Natural killer cell (primary cell): ENCODE data around the gene SLC19A1. TPM values are rescaled to one million over a fixed set of nuclear protein-coding genes. Genes with fewer than 3 reads are reported as not detected.

Experiments used
- ATAC-seq, 3 donors: fragments of 150-1000 bp in 2 of 3; fragments of 200-7000 bp in 1 of 3; cut with Tn5 transposase; 1 replicate in 1 of 3; 2 replicates in 2 of 3; pipeline ENCODE4 v1.10.0; 2021; ENCODE audit warnings: mild to moderate bottlenecking in 2 of 3, moderate library complexity in 2 of 3
- DNase-seq, 2 donors: peaks; one replicate each; pipeline versions ENCODE4 v3.0.0 to v3.0.0-alpha.2; 2013 to 2021; ENCODE audit warnings: mixed read lengths in 1 of 2
- H3K27ac ChIP-seq: one replicate; pipeline ENCODE4 v1.5.1; 2013; ENCODE audit warnings: mild to moderate bottlenecking, low read length
- H3K27me3 ChIP-seq: one replicate; pipeline ENCODE4 v1.6.1; 2013; ENCODE audit warnings: low read length; ENCODE audit not compliant: control insufficient read depth, insufficient read depth
- H3K36me3 ChIP-seq: one replicate; pipeline ENCODE4 v1.6.1; 2013; ENCODE audit warnings: low read length; ENCODE audit not compliant: control insufficient read depth, insufficient read depth
- H3K4me1 ChIP-seq: one replicate; pipeline ENCODE4 v1.6.1; 2013; ENCODE audit warnings: low read length; ENCODE audit not compliant: control insufficient read depth, insufficient read depth
- H3K4me3 ChIP-seq: one replicate; pipeline ENCODE4 v1.5.1; 2013; ENCODE audit warnings: low read length
- H3K9me3 ChIP-seq: one replicate; pipeline ENCODE4 v1.6.1; 2013; ENCODE audit warnings: low read length; ENCODE audit not compliant: control insufficient read depth, insufficient read depth
- H3K27ac Mint-ChIP-seq, 2 donors: one replicate each; pipeline ENCODE4 v1.8.0; 2022; ENCODE audit warnings: mild to moderate bottlenecking in 2 of 2, mixed read lengths in 2 of 2, moderate library complexity in 1 of 2
- H3K27me3 Mint-ChIP-seq, 2 donors: one replicate each; pipeline ENCODE4 v1.8.0; 2022; ENCODE audit warnings: low read depth in 2 of 2, mixed read lengths in 2 of 2
- H3K36me3 Mint-ChIP-seq: one replicate; pipeline ENCODE4 v1.8.0; 2022; ENCODE audit warnings: mixed read lengths
- H3K4me1 Mint-ChIP-seq, 2 donors: one replicate each; pipeline ENCODE4 v1.8.0; 2022; ENCODE audit warnings: mixed read lengths in 2 of 2
- H3K4me3 Mint-ChIP-seq: one replicate; pipeline ENCODE4 v1.8.0; 2022; ENCODE audit warnings: mild to moderate bottlenecking, moderate library complexity, mixed read lengths
- H3K9me3 Mint-ChIP-seq, 2 donors: one replicate each; pipeline ENCODE4 v1.8.0; 2022; ENCODE audit warnings: mixed read lengths in 2 of 2
- WGBS: methylation state at CpG from one replicate; pipeline ENCODE4 v1.1.7; 2013; ENCODE audit warnings: missing lambda C conversion rate; ENCODE audit not compliant: insufficient coverage; 5-methylcytosine and 5-hydroxymethylcytosine counted together
- intact Hi-C: fragments of 100-400 bp; cut with micrococcal nuclease; formaldehyde crosslinking; loops from one replicate; pipeline ENCODE4 v1.14.2; 2022
- total RNA-seq, 4 donors: library from RNA; stranded (reverse); fragments of 120-200 nt in 1 of 4; gene quantifications; one replicate each; pipeline versions ENCODE4 v1.2.3 to v1.2.4, GENCODE V29; 2013 to 2022
- TF ChIP-seq, protein P1 (sequence below): fragments of 200-600 bp; IDR thresholded peaks from one replicate; pipeline ENCODE4 v1.8.0; 2022; ENCODE audit warnings: antibody characterized with exemption

SLC19A1 gene
- total RNA-seq, 3 donors from 2014 or later (not counting 1 experiment from before 2014, with no cell fraction given), result 2.5 to 9.0 (median 4.9) TPM

DNA sequence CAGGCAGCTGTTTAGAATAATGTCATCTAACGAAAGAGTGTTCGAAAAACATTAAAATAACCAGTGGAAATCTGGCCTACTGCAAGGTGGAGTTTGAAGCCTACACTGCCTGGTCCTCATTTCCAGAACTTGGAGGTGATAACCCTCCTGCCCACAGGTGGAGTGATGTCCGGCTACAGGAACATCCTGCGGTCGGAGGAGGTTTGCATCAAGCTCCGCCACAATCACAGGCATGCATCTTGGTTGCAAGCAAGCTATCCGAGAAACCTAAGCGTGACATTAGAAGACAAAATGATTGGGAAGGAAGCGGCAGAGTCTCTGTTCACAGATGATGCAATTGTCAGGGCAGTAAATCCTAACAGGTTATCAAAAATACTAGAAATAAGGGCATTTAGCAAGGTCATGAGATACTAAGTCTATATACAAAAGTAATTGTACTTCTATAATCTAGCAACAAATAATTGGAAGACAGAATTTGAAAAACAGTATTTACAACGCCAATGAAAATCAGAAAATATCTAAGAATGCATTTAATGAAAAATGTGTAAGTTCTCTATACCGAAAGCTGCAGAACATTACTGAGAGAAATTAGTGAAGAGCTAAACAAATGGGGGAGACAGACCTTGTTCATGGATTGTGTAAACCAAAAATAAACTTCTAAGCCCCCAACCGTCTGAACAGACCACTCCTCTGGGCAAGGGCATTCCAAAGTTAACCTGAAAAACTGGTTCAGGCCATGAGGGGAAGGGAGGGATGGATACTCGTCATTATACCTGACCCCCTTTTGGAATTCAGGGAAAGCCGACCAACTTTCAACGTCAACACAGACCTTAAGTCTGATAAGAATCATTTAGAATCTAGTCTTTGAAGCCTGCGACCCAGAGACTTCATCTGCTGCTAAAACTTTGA is 4.7 kb upstream of the SLC19A1 start:
- Histone ChIP-seq H3K36me3 (no peaks in the 10 kb centered on the region), H3K27ac (no peak overlapping the region), H3K4me1 (peaks cover 34% of the 10 kb centered on the region), H3K9me3 (no peaks in the 10 kb centered on the region), H3K4me3 (no peak overlapping the region), H3K27me3 (no peaks in the 10 kb centered on the region)
- no peak overlapping the region for H3K4me3 Mint-ChIP-seq
- peaks cover 0 to 3% of the 10 kb centered on the region in 2 donors for H3K27me3 Mint-ChIP-seq
- no peaks in the 10 kb centered on the region for H3K9me3 Mint-ChIP-seq
- H3K36me3 Mint-ChIP-seq, result no peaks in the 10 kb centered on the region
- intact Hi-C loops, result no loop called here
- ATAC-seq (no peak), DNase-seq (no peak)
- TF ChIP-seq, protein P1, sequence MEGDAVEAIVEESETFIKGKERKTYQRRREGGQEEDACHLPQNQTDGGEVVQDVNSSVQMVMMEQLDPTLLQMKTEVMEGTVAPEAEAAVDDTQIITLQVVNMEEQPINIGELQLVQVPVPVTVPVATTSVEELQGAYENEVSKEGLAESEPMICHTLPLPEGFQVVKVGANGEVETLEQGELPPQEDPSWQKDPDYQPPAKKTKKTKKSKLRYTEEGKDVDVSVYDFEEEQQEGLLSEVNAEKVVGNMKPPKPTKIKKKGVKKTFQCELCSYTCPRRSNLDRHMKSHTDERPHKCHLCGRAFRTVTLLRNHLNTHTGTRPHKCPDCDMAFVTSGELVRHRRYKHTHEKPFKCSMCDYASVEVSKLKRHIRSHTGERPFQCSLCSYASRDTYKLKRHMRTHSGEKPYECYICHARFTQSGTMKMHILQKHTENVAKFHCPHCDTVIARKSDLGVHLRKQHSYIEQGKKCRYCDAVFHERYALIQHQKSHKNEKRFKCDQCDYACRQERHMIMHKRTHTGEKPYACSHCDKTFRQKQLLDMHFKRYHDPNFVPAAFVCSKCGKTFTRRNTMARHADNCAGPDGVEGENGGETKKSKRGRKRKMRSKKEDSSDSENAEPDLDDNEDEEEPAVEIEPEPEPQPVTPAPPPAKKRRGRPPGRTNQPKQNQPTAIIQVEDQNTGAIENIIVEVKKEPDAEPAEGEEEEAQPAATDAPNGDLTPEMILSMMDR, result no peak
- H3K27ac Mint-ChIP-seq, result no peak overlapping the region
- H3K4me1 Mint-ChIP-seq, result peaks cover 15 to 24% of the 10 kb centered on the region in 2 donors
- 89% methylated on average over 16 of the region's 16 CpGs for WGBS

DNA sequence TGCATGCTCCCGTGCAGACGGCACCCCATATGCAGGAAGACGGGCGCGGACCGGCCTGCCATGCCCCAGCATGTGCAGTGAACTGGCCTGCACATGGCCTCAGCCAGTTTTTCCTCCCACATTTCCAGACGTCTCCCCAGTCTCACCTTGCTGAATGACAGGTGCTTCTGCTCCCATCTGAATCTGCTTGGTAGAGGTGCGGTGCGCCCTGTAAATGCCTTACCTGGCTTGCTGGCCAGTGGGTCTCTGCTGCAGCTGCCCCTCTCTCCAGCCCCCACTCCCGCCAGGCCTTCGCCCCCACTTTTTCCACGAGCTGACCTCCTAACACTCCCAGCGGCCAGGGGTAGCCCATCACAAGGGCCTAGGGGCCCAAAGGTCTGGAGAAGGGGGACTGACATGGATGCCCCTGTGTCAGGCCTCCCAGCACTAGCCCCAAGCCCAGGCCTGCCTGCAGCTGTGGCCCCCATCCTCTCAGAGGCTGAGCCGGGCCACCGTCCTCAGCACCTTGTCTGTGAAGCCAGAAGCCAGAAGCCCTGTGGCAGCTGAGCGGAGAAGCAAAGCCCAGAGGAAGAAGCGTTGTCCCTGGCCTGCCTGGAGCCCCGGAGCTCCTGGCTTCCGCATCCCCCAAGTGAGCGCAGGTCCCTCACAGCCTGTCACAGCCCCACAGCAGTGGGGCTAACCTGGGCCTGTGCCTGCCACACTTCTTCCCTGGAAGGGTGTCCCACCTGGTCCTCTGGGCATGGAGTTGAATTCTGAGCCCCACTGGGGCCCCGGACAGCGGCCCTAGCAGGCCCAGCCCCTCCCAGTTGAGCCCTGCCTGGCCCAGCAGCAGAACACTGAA is 3.7 kb upstream of the SLC19A1 start:
- no peak overlapping the region for H3K4me3 Mint-ChIP-seq

DNA sequence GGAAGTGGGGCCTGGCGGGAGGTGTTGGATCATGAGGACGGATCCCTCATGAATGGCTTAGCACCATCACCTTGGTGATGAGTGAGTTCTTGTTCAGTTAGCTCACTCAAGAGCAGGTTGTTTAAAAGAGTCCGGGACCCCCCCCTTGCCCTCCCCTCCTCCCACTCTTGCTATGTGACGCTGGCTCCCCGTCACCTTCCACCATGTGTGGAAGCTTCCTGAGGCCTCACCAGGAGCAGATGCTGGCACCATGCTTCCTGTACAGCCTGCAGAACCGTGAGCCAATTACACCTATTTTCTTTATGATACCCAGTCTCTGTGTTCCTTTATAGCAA is 3.0 kb upstream of the SLC19A1 start:
- WGBS, result 93% methylated on average over 5 of the region's 6 CpGs
- no peaks in the 10 kb centered on the region for H3K27me3 Mint-ChIP-seq
- H3K27ac ChIP-seq, result no peak overlapping the region
- H3K9me3 ChIP-seq, result no peaks in the 10 kb centered on the region
- H3K36me3 Mint-ChIP-seq, result no peaks in the 10 kb centered on the region
- H3K4me1 ChIP-seq, result peaks cover 26% of the 10 kb centered on the region
- H3K4me3 Mint-ChIP-seq, result no peak overlapping the region
- TF ChIP-seq, protein P1, result no peak
- DNase-seq (no peak), ATAC-seq (no peak)
- H3K4me1 Mint-ChIP-seq, result peaks cover under 1 to 11% of the 10 kb centered on the region in 2 donors
- no peaks in the 10 kb centered on the region for H3K9me3 Mint-ChIP-seq
- H3K27ac Mint-ChIP-seq, result no peak overlapping the region
- no peaks in the 10 kb centered on the region for H3K36me3 ChIP-seq
- no peaks in the 10 kb centered on the region for H3K27me3 ChIP-seq
- no peak overlapping the region for H3K4me3 ChIP-seq
- intact Hi-C loops, result no loop called here

More for the DNA sequence above, 3.7 kb upstream of the SLC19A1 start:
- Mint-ChIP-seq H3K27me3 (no peaks in the 10 kb centered on the region), H3K27ac (no peak overlapping the region), H3K4me1 (peaks cover 5 to 16% of the 10 kb centered on the region in 2 donors), H3K36me3 (no peaks in the 10 kb centered on the region), H3K9me3 (no peaks in the 10 kb centered on the region)
- intact Hi-C loops, result no loop called here
- Histone ChIP-seq H3K27ac (no peak overlapping the region), H3K9me3 (no peaks in the 10 kb centered on the region), H3K36me3 (no peaks in the 10 kb centered on the region), H3K27me3 (no peaks in the 10 kb centered on the region), H3K4me3 (no peak overlapping the region), H3K4me1 (peaks cover 32% of the 10 kb centered on the region)
- ATAC-seq, result no peak
- WGBS, result 93% methylated on average over 22 of the region's 22 CpGs
- no peak for DNase-seq
- TF ChIP-seq, protein P1, result no peak
